T-helper 22 cell (primary cell): ENCODE measurements around the gene NUDT5.

Experiments used
- DNase-seq: peaks from one replicate; pipeline ENCODE4 v3.0.0-alpha.2; 2020; ENCODE audit warnings: low read depth

The NUDT5 gene

GRCh38 chr10:12162927-12163326, 32.8 kb downstream of the NUDT5 start:
- DNase-seq = no peak

GRCh38 chr10:12160664-12161063, 35.0 kb downstream of the NUDT5 start:
- DNase-seq = no peak

- DNase-seq = no peak
These were observed 37.6 kb downstream of the NUDT5 start for GRCh38 chr10:12158111-12158510.

GRCh38 chr10:12156367-12157123, 39.1 kb downstream of the NUDT5 start:
- no peak for DNase-seq

- DNase-seq = no peak
These were observed 41.2 kb downstream of the NUDT5 start for GRCh38 chr10:12154516-12154915.

- no peak for DNase-seq
These were observed 45.5 kb downstream of the NUDT5 start for GRCh38 chr10:12150163-12150562.

GRCh38 chr10:12144538-12144937, 51.2 kb downstream of the NUDT5 start:
- no peak for DNase-seq

- DNase-seq = no peak
These were observed 55.7 kb downstream of the NUDT5 start for GRCh38 chr10:12140038-12140437.

GRCh38 chr10:12135631-12136030, 60.1 kb downstream of the NUDT5 start:
- no peak for DNase-seq

GRCh38 chr10:12130237-12130872, 65.3 kb downstream of the NUDT5 start:
- no peak for DNase-seq

- peak; percentile 96 for DNase-seq
These were observed 66.2 kb downstream of the NUDT5 start, which contains the start of gene SEC61A2 for GRCh38 chr10:12129222-12130111. SEC61A2 (plus strand) TSS chr10:12129677; CDS start chr10:12129788, 111 bp downstream.

- DNase-seq = no peak
These were observed 74.0 kb downstream of the NUDT5 start for GRCh38 chr10:12121673-12122072.
